ENCODE measurements around the gene ZFP36L1.

ZFP36L1 gene

DNA sequence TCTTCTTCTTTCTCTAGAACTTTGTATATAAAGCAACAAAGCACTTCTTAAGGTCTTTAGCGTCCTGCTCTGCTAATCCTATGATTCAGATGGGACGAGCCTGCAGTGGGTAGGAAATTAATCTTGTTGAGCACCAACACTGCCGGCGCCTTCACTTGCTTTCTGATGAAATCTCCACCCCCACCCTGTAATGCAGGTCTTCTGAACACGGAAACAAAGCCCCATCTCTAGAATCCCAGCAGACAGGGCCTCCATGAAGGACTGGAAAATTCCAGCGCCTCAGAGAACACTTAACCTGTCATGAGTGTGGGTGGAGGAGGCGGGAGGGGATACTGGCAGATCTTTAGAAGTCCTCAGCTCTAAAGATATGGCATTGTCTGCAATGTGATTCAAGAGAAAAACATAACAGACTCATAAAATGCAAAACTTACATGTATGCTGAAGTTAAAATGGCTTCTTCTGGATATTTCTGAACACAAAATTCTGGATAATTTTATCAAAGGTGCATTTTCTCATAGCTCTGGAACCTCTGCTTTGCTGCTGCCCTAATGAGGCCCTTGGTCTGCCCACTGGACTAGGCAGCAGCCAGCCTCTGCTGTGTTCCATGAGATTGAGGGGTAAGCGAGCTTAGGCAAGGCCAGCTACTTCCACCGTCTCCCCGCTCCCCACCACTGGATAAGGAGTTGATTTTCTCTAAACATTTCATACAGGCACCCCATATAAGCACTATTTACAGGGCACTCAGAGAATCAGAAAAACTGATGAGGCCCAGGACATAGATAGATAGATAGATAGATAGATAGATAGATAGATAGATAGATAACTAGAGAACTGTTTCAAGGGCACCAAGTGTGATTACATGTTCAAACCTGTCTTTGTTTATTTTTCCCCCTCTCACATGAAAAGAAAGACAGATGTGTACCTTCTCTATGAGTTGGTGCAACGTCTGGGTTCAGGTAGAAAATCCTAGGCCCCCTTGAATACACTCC lies 43.1 kb downstream of the ZFP36L1 start:
- no peak for DNase-seq (ENCODE audit: low read depth)
- H3K4me3 ChIP-seq (ENCODE audit: low read depth, low read length): no peak overlapping the region
- in situ Hi-C loops (cut with HindIII; ENCODE audit: low sequenced_read_pairs): no loop called here
- TF ChIP-seq, protein P1, sequence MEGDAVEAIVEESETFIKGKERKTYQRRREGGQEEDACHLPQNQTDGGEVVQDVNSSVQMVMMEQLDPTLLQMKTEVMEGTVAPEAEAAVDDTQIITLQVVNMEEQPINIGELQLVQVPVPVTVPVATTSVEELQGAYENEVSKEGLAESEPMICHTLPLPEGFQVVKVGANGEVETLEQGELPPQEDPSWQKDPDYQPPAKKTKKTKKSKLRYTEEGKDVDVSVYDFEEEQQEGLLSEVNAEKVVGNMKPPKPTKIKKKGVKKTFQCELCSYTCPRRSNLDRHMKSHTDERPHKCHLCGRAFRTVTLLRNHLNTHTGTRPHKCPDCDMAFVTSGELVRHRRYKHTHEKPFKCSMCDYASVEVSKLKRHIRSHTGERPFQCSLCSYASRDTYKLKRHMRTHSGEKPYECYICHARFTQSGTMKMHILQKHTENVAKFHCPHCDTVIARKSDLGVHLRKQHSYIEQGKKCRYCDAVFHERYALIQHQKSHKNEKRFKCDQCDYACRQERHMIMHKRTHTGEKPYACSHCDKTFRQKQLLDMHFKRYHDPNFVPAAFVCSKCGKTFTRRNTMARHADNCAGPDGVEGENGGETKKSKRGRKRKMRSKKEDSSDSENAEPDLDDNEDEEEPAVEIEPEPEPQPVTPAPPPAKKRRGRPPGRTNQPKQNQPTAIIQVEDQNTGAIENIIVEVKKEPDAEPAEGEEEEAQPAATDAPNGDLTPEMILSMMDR (IDR thresholded peaks at IDR 0.05; ENCODE audit: low read depth, low read length, missing control alignments): no peak

DNA sequence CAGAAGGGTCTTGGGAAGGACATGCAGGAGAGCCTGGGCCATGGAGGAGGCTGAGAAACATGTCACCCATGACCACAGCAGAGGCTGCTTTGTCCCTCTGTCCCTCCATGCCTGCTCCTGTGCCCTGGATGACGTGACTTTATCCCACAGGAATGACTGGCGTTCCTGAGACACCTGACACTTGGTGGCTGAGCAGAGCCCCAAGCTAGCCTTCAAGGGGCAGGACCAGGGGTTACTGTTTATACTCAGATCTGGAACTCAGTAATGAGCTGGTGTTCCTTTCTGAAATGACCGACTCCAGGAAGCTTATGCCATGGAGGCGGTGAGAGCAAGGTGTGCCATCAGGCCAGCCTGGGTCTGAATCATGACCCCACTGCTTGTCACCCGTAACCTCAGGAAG lies 44.2 kb downstream of the ZFP36L1 start:
- no peak overlapping the region for H3K4me3 ChIP-seq (ENCODE audit: low read depth, low read length)
- DNase-seq (ENCODE audit: low read depth): no peak
- TF ChIP-seq, protein P1 (IDR thresholded peaks at IDR 0.05; ENCODE audit: low read depth, low read length, missing control alignments): no peak
- in situ Hi-C loops (cut with HindIII; ENCODE audit: low sequenced_read_pairs): no loop called here

DNA sequence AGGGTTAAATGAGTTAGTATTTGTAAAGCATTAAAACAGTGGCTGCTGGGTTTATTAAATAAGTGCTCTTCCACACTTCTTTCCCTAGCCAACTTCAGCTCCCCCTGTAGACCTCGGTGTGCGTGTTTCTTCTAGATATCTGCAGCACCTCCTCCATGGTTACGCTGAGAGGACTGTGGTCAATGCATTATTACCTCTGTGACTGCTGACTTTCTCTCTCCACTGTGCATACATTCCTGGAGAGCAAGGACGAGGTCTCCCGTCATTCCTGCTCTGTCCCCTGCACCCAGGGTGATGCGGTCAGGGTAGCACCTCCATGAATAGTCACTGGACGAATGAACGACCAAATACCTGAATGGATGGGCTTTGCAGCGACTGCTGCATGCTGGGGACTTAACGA lies 44.6 kb downstream of the ZFP36L1 start:
- in situ Hi-C loops (cut with HindIII; ENCODE audit: low sequenced_read_pairs): no loop called here

DNA sequence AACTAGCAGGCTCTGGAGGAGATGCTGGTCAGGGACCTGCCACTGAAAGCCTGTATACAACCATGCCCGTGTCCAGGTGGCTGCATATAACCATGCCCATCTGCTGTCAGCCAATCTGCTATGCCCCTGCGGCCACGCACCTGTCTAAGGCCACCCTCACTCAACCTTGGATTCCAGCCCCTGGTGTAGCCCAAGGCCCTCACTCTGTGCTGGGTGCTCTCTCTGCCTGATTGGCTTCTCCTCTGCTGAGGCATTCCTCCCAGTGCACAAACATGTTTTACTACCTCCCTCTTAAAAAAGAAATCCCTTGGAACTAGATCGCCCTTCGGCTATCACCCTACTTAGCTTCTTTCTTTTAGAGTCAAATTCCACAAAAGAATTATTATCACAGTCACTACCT lies 45.5 kb downstream of the ZFP36L1 start:
- no peak for DNase-seq (ENCODE audit: low read depth)
- in situ Hi-C loops (cut with HindIII; ENCODE audit: low sequenced_read_pairs): no loop called here
- no peak overlapping the region for H3K4me3 ChIP-seq (ENCODE audit: low read depth, low read length)
- TF ChIP-seq, protein P1 (IDR thresholded peaks at IDR 0.05; ENCODE audit: low read depth, low read length, missing control alignments): no peak

More for the DNA sequence above, 44.6 kb downstream of the ZFP36L1 start:
- no peak for DNase-seq (ENCODE audit: low read depth)
- TF ChIP-seq, protein P1 (IDR thresholded peaks at IDR 0.05; ENCODE audit: low read depth, low read length, missing control alignments): no peak
- no peak overlapping the region for H3K4me3 ChIP-seq (ENCODE audit: low read depth, low read length)

DNA sequence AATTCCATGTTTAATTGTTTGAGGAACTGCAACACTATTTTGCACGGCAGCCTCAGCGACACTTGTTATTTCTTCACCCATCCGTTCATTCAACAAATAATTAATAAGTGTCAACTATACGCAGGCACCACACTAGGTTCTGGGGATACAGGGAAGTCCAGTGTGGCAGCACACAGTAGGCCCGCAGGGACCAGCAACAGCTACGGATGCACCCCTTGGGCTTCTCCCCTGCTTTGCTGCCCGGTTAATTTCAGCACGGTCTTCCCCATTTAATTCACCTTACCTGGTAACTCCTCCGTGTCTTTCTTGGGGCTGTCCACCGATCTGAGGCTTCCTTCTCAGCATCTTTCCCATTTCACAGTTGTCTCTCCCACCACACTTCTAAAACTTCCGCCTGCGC lies 48.3 kb downstream of the ZFP36L1 start:
- no peak for DNase-seq (ENCODE audit: low read depth)
- no peak overlapping the region for H3K4me3 ChIP-seq (ENCODE audit: low read depth, low read length)
- in situ Hi-C loops (cut with HindIII; ENCODE audit: low sequenced_read_pairs): no loop called here
- TF ChIP-seq, protein P1 (IDR thresholded peaks at IDR 0.05; ENCODE audit: low read depth, low read length, missing control alignments): no peak

DNA sequence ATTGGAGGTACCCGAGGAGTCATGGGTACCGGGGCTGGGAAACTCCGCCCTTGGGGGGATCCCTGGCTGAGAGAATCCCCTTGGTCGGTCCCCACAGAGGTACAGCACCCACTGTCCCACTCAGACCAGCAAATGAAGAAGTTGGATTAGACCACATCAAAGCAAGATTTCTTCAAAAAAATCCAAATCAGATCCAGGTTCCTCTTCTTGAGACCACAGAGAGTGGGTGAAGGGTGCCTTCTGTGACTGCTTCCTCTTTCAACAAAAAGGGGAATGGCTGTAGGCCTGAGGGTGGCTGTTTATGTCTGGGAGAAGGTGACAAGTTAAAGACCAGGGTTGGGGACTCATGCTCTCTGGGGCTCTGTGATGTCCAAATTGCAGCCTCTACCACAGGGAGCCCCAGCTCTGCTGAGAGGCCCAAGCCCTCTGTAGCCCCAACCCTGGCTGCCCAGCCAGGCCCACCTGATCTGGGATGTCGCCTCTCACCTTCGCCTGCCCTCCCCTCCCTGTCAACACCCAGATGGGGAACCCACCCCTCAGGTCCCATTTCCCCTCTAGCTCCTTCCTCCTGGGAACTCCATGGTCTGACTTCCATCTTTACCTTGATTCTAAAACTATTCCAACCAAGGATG lies 50.9 kb downstream of the ZFP36L1 start:
- in situ Hi-C loops (cut with HindIII; ENCODE audit: low sequenced_read_pairs): no loop called here
- no peak overlapping the region for H3K4me3 ChIP-seq (ENCODE audit: low read depth, low read length)

More for the DNA sequence above, 50.9 kb downstream of the ZFP36L1 start:
- no peak for DNase-seq (ENCODE audit: low read depth)
- TF ChIP-seq, protein P1 (IDR thresholded peaks at IDR 0.05; ENCODE audit: low read depth, low read length, missing control alignments): no peak

Measured in astrocyte of the cerebellum (primary cell).